Measurements from ENCODE around the gene FGGY.

DNA sequence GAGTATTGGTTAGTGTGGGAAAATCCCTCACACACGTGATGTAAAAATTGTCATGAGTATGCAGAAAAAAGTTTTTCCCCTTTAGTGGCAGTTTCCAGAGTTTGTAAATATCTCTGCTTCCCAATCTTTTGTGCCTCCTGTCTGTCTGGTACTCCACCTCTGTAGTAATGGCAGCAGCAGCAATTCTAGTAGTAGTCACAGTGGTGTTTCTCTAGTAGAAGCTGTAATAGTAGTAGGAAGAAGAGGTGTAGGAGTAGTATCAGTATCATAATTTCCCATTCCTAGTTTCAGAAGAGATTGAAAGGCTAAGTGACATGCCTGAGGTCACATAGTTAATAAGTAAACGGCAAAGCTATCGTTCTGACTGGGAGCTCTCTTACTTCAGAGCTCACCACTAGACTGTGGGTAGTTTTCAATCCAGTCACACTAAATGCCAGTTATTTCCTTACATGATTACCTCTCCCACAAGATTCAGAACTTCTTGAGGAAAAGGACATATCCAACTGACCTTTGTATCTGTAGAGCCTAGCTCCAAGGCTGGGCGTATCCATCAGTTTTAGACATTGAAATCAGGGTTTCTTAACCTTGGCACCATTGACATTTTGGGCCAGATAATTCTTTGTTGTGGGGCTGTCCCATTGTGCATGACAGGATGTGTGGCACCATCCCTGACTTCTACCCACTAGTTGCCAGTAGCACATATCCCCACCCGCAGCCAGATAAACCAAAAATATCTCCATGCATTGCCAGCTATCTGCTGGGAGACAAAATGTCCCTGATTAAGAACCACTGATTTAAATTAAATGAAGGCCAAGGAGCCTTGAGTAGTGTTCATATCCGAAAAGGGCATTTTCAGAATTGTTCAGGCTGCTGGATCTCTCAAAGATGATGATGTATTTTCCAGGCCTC lies 135.9 kb downstream of the FGGY start:
- TF ChIP-seq, protein P1, sequence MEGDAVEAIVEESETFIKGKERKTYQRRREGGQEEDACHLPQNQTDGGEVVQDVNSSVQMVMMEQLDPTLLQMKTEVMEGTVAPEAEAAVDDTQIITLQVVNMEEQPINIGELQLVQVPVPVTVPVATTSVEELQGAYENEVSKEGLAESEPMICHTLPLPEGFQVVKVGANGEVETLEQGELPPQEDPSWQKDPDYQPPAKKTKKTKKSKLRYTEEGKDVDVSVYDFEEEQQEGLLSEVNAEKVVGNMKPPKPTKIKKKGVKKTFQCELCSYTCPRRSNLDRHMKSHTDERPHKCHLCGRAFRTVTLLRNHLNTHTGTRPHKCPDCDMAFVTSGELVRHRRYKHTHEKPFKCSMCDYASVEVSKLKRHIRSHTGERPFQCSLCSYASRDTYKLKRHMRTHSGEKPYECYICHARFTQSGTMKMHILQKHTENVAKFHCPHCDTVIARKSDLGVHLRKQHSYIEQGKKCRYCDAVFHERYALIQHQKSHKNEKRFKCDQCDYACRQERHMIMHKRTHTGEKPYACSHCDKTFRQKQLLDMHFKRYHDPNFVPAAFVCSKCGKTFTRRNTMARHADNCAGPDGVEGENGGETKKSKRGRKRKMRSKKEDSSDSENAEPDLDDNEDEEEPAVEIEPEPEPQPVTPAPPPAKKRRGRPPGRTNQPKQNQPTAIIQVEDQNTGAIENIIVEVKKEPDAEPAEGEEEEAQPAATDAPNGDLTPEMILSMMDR (IDR thresholded peaks at IDR 0.05; ENCODE audit: low read depth, low read length, missing input control): no peak
- peak; percentile 6 for TF ChIP-seq FOXA1 (IDR thresholded peaks at IDR 0.05)
- peak; percentile 42 to 61 for TF ChIP-seq RAD21 (IDR thresholded peaks at IDR 0.05)
- TF ChIP-seq EGR1 (IDR thresholded peaks at IDR 0.05; ENCODE audit: low read depth in 2 of 2): no peak
- TF ChIP-seq GABPA (IDR thresholded peaks at IDR 0.05 in 1 of 2, conservative IDR thresholded peaks at IDR 0.05 in 1 of 2): no peak
- TF ChIP-seq, protein P2, sequence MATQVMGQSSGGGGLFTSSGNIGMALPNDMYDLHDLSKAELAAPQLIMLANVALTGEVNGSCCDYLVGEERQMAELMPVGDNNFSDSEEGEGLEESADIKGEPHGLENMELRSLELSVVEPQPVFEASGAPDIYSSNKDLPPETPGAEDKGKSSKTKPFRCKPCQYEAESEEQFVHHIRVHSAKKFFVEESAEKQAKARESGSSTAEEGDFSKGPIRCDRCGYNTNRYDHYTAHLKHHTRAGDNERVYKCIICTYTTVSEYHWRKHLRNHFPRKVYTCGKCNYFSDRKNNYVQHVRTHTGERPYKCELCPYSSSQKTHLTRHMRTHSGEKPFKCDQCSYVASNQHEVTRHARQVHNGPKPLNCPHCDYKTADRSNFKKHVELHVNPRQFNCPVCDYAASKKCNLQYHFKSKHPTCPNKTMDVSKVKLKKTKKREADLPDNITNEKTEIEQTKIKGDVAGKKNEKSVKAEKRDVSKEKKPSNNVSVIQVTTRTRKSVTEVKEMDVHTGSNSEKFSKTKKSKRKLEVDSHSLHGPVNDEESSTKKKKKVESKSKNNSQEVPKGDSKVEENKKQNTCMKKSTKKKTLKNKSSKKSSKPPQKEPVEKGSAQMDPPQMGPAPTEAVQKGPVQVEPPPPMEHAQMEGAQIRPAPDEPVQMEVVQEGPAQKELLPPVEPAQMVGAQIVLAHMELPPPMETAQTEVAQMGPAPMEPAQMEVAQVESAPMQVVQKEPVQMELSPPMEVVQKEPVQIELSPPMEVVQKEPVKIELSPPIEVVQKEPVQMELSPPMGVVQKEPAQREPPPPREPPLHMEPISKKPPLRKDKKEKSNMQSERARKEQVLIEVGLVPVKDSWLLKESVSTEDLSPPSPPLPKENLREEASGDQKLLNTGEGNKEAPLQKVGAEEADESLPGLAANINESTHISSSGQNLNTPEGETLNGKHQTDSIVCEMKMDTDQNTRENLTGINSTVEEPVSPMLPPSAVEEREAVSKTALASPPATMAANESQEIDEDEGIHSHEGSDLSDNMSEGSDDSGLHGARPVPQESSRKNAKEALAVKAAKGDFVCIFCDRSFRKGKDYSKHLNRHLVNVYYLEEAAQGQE (IDR thresholded peaks at IDR 0.05): peak; percentile 44
- TF ChIP-seq, protein P3, sequence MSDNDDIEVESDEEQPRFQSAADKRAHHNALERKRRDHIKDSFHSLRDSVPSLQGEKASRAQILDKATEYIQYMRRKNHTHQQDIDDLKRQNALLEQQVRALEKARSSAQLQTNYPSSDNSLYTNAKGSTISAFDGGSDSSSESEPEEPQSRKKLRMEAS (IDR thresholded peaks at IDR 0.05): peak; percentile 48

All from liver (tissue), 3 donors.